ENCODE data around the gene LINC00305.

LINC00305 gene

GRCh38 chr18:64052772-64053171 is 96.1 kb downstream of the LINC00305 start:
- no peak for DNase-seq
- Histone ChIP-seq H3K79me2 (ENCODE audit: insufficient read depth, low read length) (no peaks in the 10 kb centered on the region), H3K27ac (ENCODE audit: low read length) (no peak overlapping the region), H3K27me3 (ENCODE audit: insufficient read depth, low read length, poor library complexity) (no peaks in the 10 kb centered on the region), H2AFZ (ENCODE audit: low read depth, low read length) (no peak overlapping the region), H3K4me3 (ENCODE audit: low read depth in 1 of 2, low read length in 2 of 2) (no peak overlapping the region), H3K36me3 (ENCODE audit: insufficient read depth, low read length) (no peaks in the 10 kb centered on the region), H3K9me3 (ENCODE audit: insufficient read depth, low read length, severe bottlenecking) (no peaks in the 10 kb centered on the region), H3K4me1 (ENCODE audit: insufficient read depth, low read length) (no peaks in the 10 kb centered on the region), H3K9ac (ENCODE audit: low read depth, low read length) (no peak overlapping the region), H3K4me2 (ENCODE audit: insufficient read depth, low read length) (no peak overlapping the region), H4K20me1 (ENCODE audit: insufficient read depth, low read length) (no peaks in the 10 kb centered on the region)
- no peak for ATAC-seq (ENCODE audit: insufficient read depth, low read depth)
- TF ChIP-seq CTCF (IDR thresholded peaks at IDR 0.05; ENCODE audit: borderline replicate concordance, extremely low read depth, low read length, poor library complexity, severe bottlenecking) (no peak), EZH2 (IDR thresholded peaks at IDR 0.05; ENCODE audit: borderline replicate concordance, low read depth, low read length, severe bottlenecking) (no peak)

- TF ChIP-seq CTCF (IDR thresholded peaks at IDR 0.05; ENCODE audit: borderline replicate concordance, extremely low read depth, low read length, poor library complexity, severe bottlenecking) (no peak), EZH2 (IDR thresholded peaks at IDR 0.05; ENCODE audit: borderline replicate concordance, low read depth, low read length, severe bottlenecking) (no peak)
- DNase-seq: no peak
- no peaks in the 10 kb centered on the region for H3K27me3 ChIP-seq (ENCODE audit: insufficient read depth, low read length, poor library complexity)
- H2AFZ ChIP-seq (ENCODE audit: low read depth, low read length): no peak overlapping the region
- H3K27ac ChIP-seq (ENCODE audit: low read length): no peak overlapping the region
- no peaks in the 10 kb centered on the region for H3K36me3 ChIP-seq (ENCODE audit: insufficient read depth, low read length)
- H3K4me2 ChIP-seq (ENCODE audit: insufficient read depth, low read length): no peak overlapping the region
- H4K20me1 ChIP-seq (ENCODE audit: insufficient read depth, low read length): no peaks in the 10 kb centered on the region
- H3K9ac ChIP-seq (ENCODE audit: low read depth, low read length): no peak overlapping the region
- no peak for ATAC-seq (ENCODE audit: insufficient read depth, low read depth)
- H3K4me3 ChIP-seq (ENCODE audit: low read depth in 1 of 2, low read length in 2 of 2): no peak overlapping the region
- H3K79me2 ChIP-seq (ENCODE audit: insufficient read depth, low read length): no peaks in the 10 kb centered on the region
- H3K9me3 ChIP-seq (ENCODE audit: insufficient read depth, low read length, severe bottlenecking): no peaks in the 10 kb centered on the region
- no peaks in the 10 kb centered on the region for H3K4me1 ChIP-seq (ENCODE audit: insufficient read depth, low read length)
Measured at GRCh38 chr18:64044616-64045015, 104.3 kb downstream of the LINC00305 start.

- Histone ChIP-seq H3K36me3 (ENCODE audit: insufficient read depth, low read length) (no peaks in the 10 kb centered on the region), H3K27me3 (ENCODE audit: insufficient read depth, low read length, poor library complexity) (no peaks in the 10 kb centered on the region), H3K9me3 (ENCODE audit: insufficient read depth, low read length, severe bottlenecking) (no peaks in the 10 kb centered on the region), H3K27ac (ENCODE audit: low read length) (no peak overlapping the region), H3K4me1 (ENCODE audit: insufficient read depth, low read length) (no peaks in the 10 kb centered on the region), H3K4me3 (ENCODE audit: low read depth in 1 of 2, low read length in 2 of 2) (no peak overlapping the region), H3K4me2 (ENCODE audit: insufficient read depth, low read length) (no peak overlapping the region), H4K20me1 (ENCODE audit: insufficient read depth, low read length) (no peaks in the 10 kb centered on the region), H3K9ac (ENCODE audit: low read depth, low read length) (no peak overlapping the region), H3K79me2 (ENCODE audit: insufficient read depth, low read length) (no peaks in the 10 kb centered on the region), H2AFZ (ENCODE audit: low read depth, low read length) (no peak overlapping the region)
- TF ChIP-seq EZH2 (IDR thresholded peaks at IDR 0.05; ENCODE audit: borderline replicate concordance, low read depth, low read length, severe bottlenecking) (no peak), CTCF (IDR thresholded peaks at IDR 0.05; ENCODE audit: borderline replicate concordance, extremely low read depth, low read length, poor library complexity, severe bottlenecking) (no peak)
- no peak for DNase-seq
- ATAC-seq (ENCODE audit: insufficient read depth, low read depth): no peak
Measured at GRCh38 chr18:64042728-64043358, 106.0 kb downstream of the LINC00305 start.
